GM12865 (cell line): Measurements from ENCODE around the gene EFCAB8.

Source experiments
- DNase-seq: peaks from one replicate; pipeline ENCODE4 v3.0.0; 2010; ENCODE audit warnings: low read depth
- H3K4me3 ChIP-seq: 2 replicates; pipeline ENCODE4 v1.5.1; 2011; ENCODE audit warnings: mild to moderate bottlenecking, low read depth, low read length, control low read depth
- CTCF ChIP-seq: IDR thresholded peaks from 2 replicates; pipeline ENCODE4 v1.5.1; 2011; ENCODE audit warnings: low read length, control low read depth, low read depth, inconsistent platforms; ENCODE audit not compliant: insufficient read depth; ENCODE audit errors: missing control alignments

The EFCAB8 gene

GRCh38 chr20:32917191-32917950, 58.6 kb downstream of the EFCAB8 start:
- no peak overlapping the region for H3K4me3 ChIP-seq
- TF ChIP-seq CTCF = no peak
- DNase-seq = no peak

- TF ChIP-seq CTCF = no peak
- H3K4me3 ChIP-seq = no peak overlapping the region
- DNase-seq = no peak
Measured at GRCh38 chr20:32918296-32918695, 59.6 kb downstream of the EFCAB8 start.

GRCh38 chr20:32918751-32919150, 60.0 kb downstream of the EFCAB8 start:
- DNase-seq = no peak
- H3K4me3 ChIP-seq = no peak overlapping the region
- TF ChIP-seq CTCF = no peak

- DNase-seq = no peak
- TF ChIP-seq CTCF = no peak
- H3K4me3 ChIP-seq = no peak overlapping the region
Measured at GRCh38 chr20:32920066-32920465, 61.3 kb downstream of the EFCAB8 start.

- DNase-seq = no peak
- no peak for TF ChIP-seq CTCF
- H3K4me3 ChIP-seq = no peak overlapping the region
Measured at GRCh38 chr20:32920530-32921298, 62.0 kb downstream of the EFCAB8 start.

- no peak for TF ChIP-seq CTCF
- no peak for DNase-seq
- no peak overlapping the region for H3K4me3 ChIP-seq
Measured at GRCh38 chr20:32922466-32922865, 63.7 kb downstream of the EFCAB8 start.
